Endothelial cell of umbilical vein (primary cell): ENCODE data around the gene ZFR. TPM values are rescaled to one million over a fixed set of nuclear protein-coding genes. Genes with fewer than 3 reads are reported as not detected.

Experiments used
- BruUV-seq: library from RNA; stranded (reverse); fragments of 400-500 nt; replicated peaks from 2 replicates; lab custom pipeline; 2021; lab: Mats Ljungman, UMichigan
- CTCF ChIA-PET: fragments of 300-600, 350-600 bp; sonication (Branson Sonifier 250); formaldehyde crosslinking; loops from one replicate; lab custom pipeline; 2021; ENCODE audit warnings: antibody characterized with exemption, inconsistent platforms; lab: Charles Lee
- POLR2A ChIA-PET: fragments of 300-600, 350-600 bp; sonication (Branson Sonifier 250); formaldehyde crosslinking; loops from one replicate; lab custom pipeline; 2021; ENCODE audit warnings: antibody characterized with exemption, inconsistent platforms; lab: Charles Lee
- DNase-seq: peaks from one replicate; pipeline ENCODE4 v3.0.0-alpha.2; 2011; ENCODE audit warnings: low read depth, low spot score
- FAIRE-seq: peaks from 2 replicates; lab custom pipeline; 2011; peaks lifted over from hg19 to GRCh38; lab: Jason Lieb, UNC
- H2AFZ ChIP-seq: 2 replicates; pipeline ENCODE4 v1.6.0; 2012; ENCODE audit warnings: low read depth, low read length, control low read depth, inconsistent platforms
- H3K27ac ChIP-seq: 2 replicates; pipeline ENCODE4 v1.5.1; 2011; ENCODE audit warnings: low read depth, mild to moderate bottlenecking, control low read depth, low read length, moderate library complexity; ENCODE audit not compliant: insufficient read depth
- H3K27me3 ChIP-seq, 2 experiments: 2 replicates each; pipeline versions ENCODE4 v1.6.0 to v1.6.1; 2011; ENCODE audit warnings: low read length in 2 of 2, mixed read lengths in 1 of 2; ENCODE audit not compliant: control insufficient read depth in 2 of 2, insufficient read depth in 2 of 2
- H3K36me3 ChIP-seq, 2 experiments: 2 replicates in 1 of 2; 3 replicates in 1 of 2; pipeline ENCODE4 v1.5.1; 2011; ENCODE audit warnings: low read length in 2 of 2, mild to moderate bottlenecking in 1 of 2, moderate library complexity in 1 of 2; ENCODE audit not compliant: control insufficient read depth in 2 of 2, insufficient read depth in 2 of 2; ENCODE audit errors: extremely low read depth in 1 of 2
- H3K4me1 ChIP-seq: 3 replicates; pipeline ENCODE4 v1.5.1; 2011; ENCODE audit warnings: mild to moderate bottlenecking, low read length; ENCODE audit not compliant: control insufficient read depth, insufficient read depth; ENCODE audit errors: extremely low read depth
- H3K4me2 ChIP-seq: 2 replicates; pipeline ENCODE4 v1.6.1; 2011; ENCODE audit warnings: low read length, control low read depth, mixed read lengths; ENCODE audit not compliant: insufficient read depth
- H3K4me3 ChIP-seq, 3 experiments: fragments of 200-600 bp in 1 of 3; sonication (generic), shearing (Covaris generic) in 1 of 3; replicated peaks in 1 of 3; 2 replicates each; pipeline ENCODE4 v1.5.1; 2011 to 2016; ENCODE audit warnings: control low read depth in 3 of 3, low read length in 3 of 3, mild to moderate bottlenecking in 2 of 3, inconsistent platforms in 1 of 3, low read depth in 1 of 3, moderate library complexity in 1 of 3; ENCODE audit not compliant: insufficient read depth in 1 of 3
- H3K79me2 ChIP-seq: 2 replicates; pipeline ENCODE4 v1.6.0; 2012; ENCODE audit warnings: low read length, inconsistent platforms; ENCODE audit not compliant: control insufficient read depth, insufficient read depth
- H3K9ac ChIP-seq: replicated peaks from 2 replicates; pipeline ENCODE3; 2011; ENCODE audit warnings: low read length, control low read depth; ENCODE audit not compliant: insufficient read depth; ENCODE audit errors: extremely low read depth
- H3K9me1 ChIP-seq: replicated peaks from 3 replicates; pipeline ENCODE4 v1.6.0; 2011; ENCODE audit warnings: mild to moderate bottlenecking, low read length; ENCODE audit not compliant: control insufficient read depth, insufficient read depth; ENCODE audit errors: extremely low read depth
- H3K9me3 ChIP-seq: replicated peaks from 2 replicates; pipeline ENCODE4 v1.5.1; 2012; ENCODE audit warnings: low read length, inconsistent platforms; ENCODE audit not compliant: control insufficient read depth, insufficient read depth
- H4K20me1 ChIP-seq: replicated peaks from 2 replicates; pipeline ENCODE3; 2011; ENCODE audit warnings: mild to moderate bottlenecking, low read length; ENCODE audit not compliant: control insufficient read depth, insufficient read depth; ENCODE audit errors: extremely low read depth
- FOS ChIP-seq: IDR thresholded peaks from 2 replicates; pipeline ENCODE4 v1.6.1; 2011; ENCODE audit warnings: mild to moderate bottlenecking, low read length, moderate library complexity, borderline replicate concordance; ENCODE audit not compliant: insufficient read depth
- JUN ChIP-seq: IDR thresholded peaks from 2 replicates; pipeline ENCODE4 v1.6.1; 2011; ENCODE audit warnings: borderline replicate concordance, low read depth; ENCODE audit not compliant: insufficient read length, insufficient read depth
- MYC ChIP-seq: IDR thresholded peaks from one replicate; pipeline ENCODE4 v1.6.1; 2011; ENCODE audit warnings: mild to moderate bottlenecking, low read depth, low read length
- dilution Hi-C: fragments of 300-500 bp; cut with MboI; formaldehyde crosslinking; loops from one replicate; pipeline ENCODE4 v1.15.0; 2019; ENCODE audit warnings: low sequenced_read_pairs; ENCODE audit not compliant: extremely low pct_ligation_motif_present
- intact Hi-C: fragments of 100-400 bp; cut with micrococcal nuclease; formaldehyde crosslinking; loops from one replicate; pipeline ENCODE4 v1.10.0; 2022
- polyA plus RNA-seq, 4 experiments: library from polyadenylated mRNA; depleted of rRNA in 3 of 4; stranded (reverse) in 3 of 4; unstranded in 1 of 4; fragments of >200 nt; gene quantifications; 2 replicates each; pipeline versions ENCODE4 v1.2.1 to v1.2.3, GENCODE V29; 2011 to 2012; ENCODE audit warnings: missing spikeins in 1 of 4
- total RNA-seq: library from RNA; stranded (reverse); gene quantifications from 2 replicates; pipeline ENCODE4 v1.2.3, GENCODE V29; 2021
- TF ChIP-seq, protein P1 (sequence below), 2 donors: IDR thresholded peaks; 1 replicate in 1 of 2; 2 replicates in 1 of 2; pipeline ENCODE4 v1.5.1; 2011; ENCODE audit warnings: low read length in 2 of 2, mild to moderate bottlenecking in 2 of 2, moderate library complexity in 2 of 2, control low read depth in 1 of 2, inconsistent platforms in 1 of 2, low read depth in 1 of 2; ENCODE audit not compliant: insufficient read depth in 1 of 2; ENCODE audit errors: extremely low read depth in 1 of 2

The ZFR gene
- total and polyA plus RNA-seq, 2 donors (not counting 3 experiments of a cell fraction or from before 2014, with no cell fraction given): 60.1 to 79.4 TPM

DNA sequence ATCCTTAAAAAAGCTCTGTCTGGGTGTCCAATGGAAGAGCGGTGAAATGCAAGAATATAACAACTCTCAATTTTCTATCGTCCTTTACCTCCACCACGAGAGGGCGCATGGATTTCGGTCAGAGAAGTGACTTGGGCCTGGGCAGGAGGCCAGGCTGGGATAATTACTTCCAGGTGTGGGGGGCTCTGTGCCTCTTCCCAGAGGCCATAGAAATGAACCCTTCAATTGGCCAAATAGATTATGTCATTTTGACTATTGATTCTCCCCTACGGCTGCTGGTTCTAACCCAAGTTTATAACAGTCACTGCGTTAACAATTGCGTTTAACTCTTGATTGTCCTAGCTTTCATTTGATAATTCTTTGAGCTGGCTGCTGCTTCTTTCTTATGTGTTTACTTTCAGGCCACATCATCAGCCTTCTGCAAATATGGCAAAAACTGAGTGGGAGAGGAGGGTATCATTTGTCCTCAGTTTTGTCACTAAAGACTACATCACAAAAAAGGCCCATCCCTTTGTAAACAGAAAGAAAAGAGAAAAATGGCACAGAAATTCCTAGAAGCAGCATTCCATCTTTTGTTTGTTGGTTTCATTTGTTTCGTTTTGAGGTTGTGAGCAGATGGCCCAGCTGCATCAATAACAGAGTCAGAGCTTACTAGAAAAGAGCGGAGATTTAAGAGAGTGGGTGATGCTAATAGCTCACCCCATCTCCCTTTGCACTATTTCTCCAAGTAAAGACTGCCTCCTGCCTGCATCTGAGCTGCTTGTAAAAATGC is 45.4 kb upstream of the ZFR start:
- H3K4me3 ChIP-seq: no peak overlapping the region
- DNase-seq (peak; percentile 73), FAIRE-seq (peak; percentile 83)
- no peak for TF ChIP-seq MYC
- TF ChIP-seq JUN: no peak
- TF ChIP-seq, protein P1, sequence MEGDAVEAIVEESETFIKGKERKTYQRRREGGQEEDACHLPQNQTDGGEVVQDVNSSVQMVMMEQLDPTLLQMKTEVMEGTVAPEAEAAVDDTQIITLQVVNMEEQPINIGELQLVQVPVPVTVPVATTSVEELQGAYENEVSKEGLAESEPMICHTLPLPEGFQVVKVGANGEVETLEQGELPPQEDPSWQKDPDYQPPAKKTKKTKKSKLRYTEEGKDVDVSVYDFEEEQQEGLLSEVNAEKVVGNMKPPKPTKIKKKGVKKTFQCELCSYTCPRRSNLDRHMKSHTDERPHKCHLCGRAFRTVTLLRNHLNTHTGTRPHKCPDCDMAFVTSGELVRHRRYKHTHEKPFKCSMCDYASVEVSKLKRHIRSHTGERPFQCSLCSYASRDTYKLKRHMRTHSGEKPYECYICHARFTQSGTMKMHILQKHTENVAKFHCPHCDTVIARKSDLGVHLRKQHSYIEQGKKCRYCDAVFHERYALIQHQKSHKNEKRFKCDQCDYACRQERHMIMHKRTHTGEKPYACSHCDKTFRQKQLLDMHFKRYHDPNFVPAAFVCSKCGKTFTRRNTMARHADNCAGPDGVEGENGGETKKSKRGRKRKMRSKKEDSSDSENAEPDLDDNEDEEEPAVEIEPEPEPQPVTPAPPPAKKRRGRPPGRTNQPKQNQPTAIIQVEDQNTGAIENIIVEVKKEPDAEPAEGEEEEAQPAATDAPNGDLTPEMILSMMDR (IDR thresholded peaks at IDR 0.05; ENCODE audit: extremely low read depth in 1 of 2, insufficient read depth in 1 of 2, low read depth in 1 of 2, low read length in 2 of 2): peak; percentile 65 to 67
- no peak for TF ChIP-seq FOS
- H3K4me1 ChIP-seq: no peaks in the 10 kb centered on the region
- no peaks in the 10 kb centered on the region for H3K9me1 ChIP-seq
- dilution Hi-C loops: no loop called here
- BruUV-seq: no TSS peak
- H3K27ac ChIP-seq: no peak overlapping the region
- no peaks in the 10 kb centered on the region for H3K79me2 ChIP-seq
- H2AFZ ChIP-seq: no peak overlapping the region
- no peak overlapping the region for H3K9ac ChIP-seq
- no peak overlapping the region for H3K4me2 ChIP-seq
- H4K20me1 ChIP-seq: no peaks in the 10 kb centered on the region
- ChIA-PET POLR2A (interaction anchor here (1.7 kb wide), 1 partner anchor 100 kb away, joined by 6 read pairs; no protein-coding TSS in a partner anchor), CTCF (interaction anchor here (0.6 to 7.1 kb wide), 48 partner anchors 9 to 934 kb away, joined by 3 to 381 read pairs (median 4); partner anchors contain the start of genes GOLPH3, SUB1 and ZFR)
- intact Hi-C loops: loop anchor here (1.0 to 10.0 kb wide), 5 partner anchors 95 to 932 kb away; partner anchors contain the start of gene SUB1
- H3K9me3 ChIP-seq: no peaks in the 10 kb centered on the region
- no peaks in the 10 kb centered on the region for H3K27me3 ChIP-seq
- no peaks in the 10 kb centered on the region for H3K36me3 ChIP-seq
